ENCODE data around the gene ZDHHC14.

The ZDHHC14 gene

GRCh38 chr6:157468054-157468453 is 87.1 kb downstream of the ZDHHC14 start:
- Histone ChIP-seq H3K27me3 (ENCODE audit: control insufficient read depth, insufficient read depth, low read length) (no peaks in the 10 kb centered on the region), H3K4me1 (ENCODE audit: control insufficient read depth, insufficient read depth, low read length) (no peaks in the 10 kb centered on the region), H3K4me3 (ENCODE audit: low read length) (no peak overlapping the region), H3K36me3 (ENCODE audit: control insufficient read depth, insufficient read depth, low read length) (no peaks in the 10 kb centered on the region), H3K9ac (ENCODE audit: low read length) (no peak overlapping the region), H3K27ac (ENCODE audit: low read depth, low read length) (no peak overlapping the region)

- no peak overlapping the region for H3K27ac ChIP-seq (ENCODE audit: low read depth, low read length)
- no peaks in the 10 kb centered on the region for H3K36me3 ChIP-seq (ENCODE audit: control insufficient read depth, insufficient read depth, low read length)
These were observed 87.6 kb downstream of the ZDHHC14 start for GRCh38 chr6:157468574-157468973.

GRCh38 chr6:157469378-157469777 is 88.4 kb downstream of the ZDHHC14 start:
- Histone ChIP-seq H3K36me3 (ENCODE audit: control insufficient read depth, insufficient read depth, low read length) (no peaks in the 10 kb centered on the region), H3K27ac (ENCODE audit: low read depth, low read length) (no peak overlapping the region), H3K4me3 (ENCODE audit: low read length) (no peak overlapping the region), H3K4me1 (ENCODE audit: control insufficient read depth, insufficient read depth, low read length) (no peaks in the 10 kb centered on the region), H3K27me3 (ENCODE audit: control insufficient read depth, insufficient read depth, low read length) (no peaks in the 10 kb centered on the region), H3K9ac (ENCODE audit: low read length) (no peak overlapping the region)

More at GRCh38 chr6:157468574-157468973, 87.6 kb downstream of the ZDHHC14 start:
- Histone ChIP-seq H3K4me1 (ENCODE audit: control insufficient read depth, insufficient read depth, low read length) (no peaks in the 10 kb centered on the region), H3K4me3 (ENCODE audit: low read length) (no peak overlapping the region), H3K9ac (ENCODE audit: low read length) (no peak overlapping the region), H3K27me3 (ENCODE audit: control insufficient read depth, insufficient read depth, low read length) (no peaks in the 10 kb centered on the region)

- Histone ChIP-seq H3K9ac (ENCODE audit: low read length) (no peak overlapping the region), H3K4me3 (ENCODE audit: low read length) (no peak overlapping the region), H3K4me1 (ENCODE audit: control insufficient read depth, insufficient read depth, low read length) (no peaks in the 10 kb centered on the region), H3K27me3 (ENCODE audit: control insufficient read depth, insufficient read depth, low read length) (no peaks in the 10 kb centered on the region), H3K36me3 (ENCODE audit: control insufficient read depth, insufficient read depth, low read length) (no peaks in the 10 kb centered on the region), H3K27ac (ENCODE audit: low read depth, low read length) (no peak overlapping the region)
These were observed 90.2 kb downstream of the ZDHHC14 start for GRCh38 chr6:157471077-157471686.

GRCh38 chr6:157471895-157472686 is 91.1 kb downstream of the ZDHHC14 start:
- Histone ChIP-seq H3K4me1 (ENCODE audit: control insufficient read depth, insufficient read depth, low read length) (no peaks in the 10 kb centered on the region), H3K4me3 (ENCODE audit: low read length) (no peak overlapping the region), H3K9ac (ENCODE audit: low read length) (no peak overlapping the region), H3K36me3 (ENCODE audit: control insufficient read depth, insufficient read depth, low read length) (no peaks in the 10 kb centered on the region), H3K27me3 (ENCODE audit: control insufficient read depth, insufficient read depth, low read length) (no peaks in the 10 kb centered on the region), H3K27ac (ENCODE audit: low read depth, low read length) (no peak overlapping the region)

GRCh38 chr6:157476797-157477196 is 95.8 kb downstream of the ZDHHC14 start:
- Histone ChIP-seq H3K27me3 (ENCODE audit: control insufficient read depth, insufficient read depth, low read length) (no peaks in the 10 kb centered on the region), H3K4me1 (ENCODE audit: control insufficient read depth, insufficient read depth, low read length) (no peaks in the 10 kb centered on the region), H3K36me3 (ENCODE audit: control insufficient read depth, insufficient read depth, low read length) (no peaks in the 10 kb centered on the region), H3K27ac (ENCODE audit: low read depth, low read length) (no peak overlapping the region), H3K9ac (ENCODE audit: low read length) (no peak overlapping the region), H3K4me3 (ENCODE audit: low read length) (no peak overlapping the region)

GRCh38 chr6:157478926-157479325 is 97.9 kb downstream of the ZDHHC14 start:
- Histone ChIP-seq H3K9ac (ENCODE audit: low read length) (no peak overlapping the region), H3K36me3 (ENCODE audit: control insufficient read depth, insufficient read depth, low read length) (no peaks in the 10 kb centered on the region)

GRCh38 chr6:157479464-157480303 is 98.7 kb downstream of the ZDHHC14 start:
- H3K4me1 ChIP-seq (ENCODE audit: control insufficient read depth, insufficient read depth, low read length): no peaks in the 10 kb centered on the region
- H3K9ac ChIP-seq (ENCODE audit: low read length): no peak overlapping the region
- H3K27ac ChIP-seq (ENCODE audit: low read depth, low read length): no peak overlapping the region
- no peak overlapping the region for H3K4me3 ChIP-seq (ENCODE audit: low read length)
- H3K36me3 ChIP-seq (ENCODE audit: control insufficient read depth, insufficient read depth, low read length): no peaks in the 10 kb centered on the region
- H3K27me3 ChIP-seq (ENCODE audit: control insufficient read depth, insufficient read depth, low read length): no peaks in the 10 kb centered on the region

More at GRCh38 chr6:157478926-157479325, 97.9 kb downstream of the ZDHHC14 start:
- Histone ChIP-seq H3K4me1 (ENCODE audit: control insufficient read depth, insufficient read depth, low read length) (no peaks in the 10 kb centered on the region), H3K27me3 (ENCODE audit: control insufficient read depth, insufficient read depth, low read length) (no peaks in the 10 kb centered on the region), H3K27ac (ENCODE audit: low read depth, low read length) (no peak overlapping the region), H3K4me3 (ENCODE audit: low read length) (no peak overlapping the region)

- Histone ChIP-seq H3K4me3 (ENCODE audit: low read length) (no peak overlapping the region), H3K9ac (ENCODE audit: low read length) (no peak overlapping the region), H3K4me1 (ENCODE audit: control insufficient read depth, insufficient read depth, low read length) (no peaks in the 10 kb centered on the region), H3K27me3 (ENCODE audit: control insufficient read depth, insufficient read depth, low read length) (no peaks in the 10 kb centered on the region), H3K27ac (ENCODE audit: low read depth, low read length) (no peak overlapping the region), H3K36me3 (ENCODE audit: control insufficient read depth, insufficient read depth, low read length) (no peaks in the 10 kb centered on the region)
These were observed 100.3 kb downstream of the ZDHHC14 start for GRCh38 chr6:157481189-157481864.

- no peak overlapping the region for H3K4me3 ChIP-seq (ENCODE audit: low read length)
- no peaks in the 10 kb centered on the region for H3K36me3 ChIP-seq (ENCODE audit: control insufficient read depth, insufficient read depth, low read length)
- H3K27ac ChIP-seq (ENCODE audit: low read depth, low read length): no peak overlapping the region
- H3K9ac ChIP-seq (ENCODE audit: low read length): no peak overlapping the region
- no peaks in the 10 kb centered on the region for H3K27me3 ChIP-seq (ENCODE audit: control insufficient read depth, insufficient read depth, low read length)
- H3K4me1 ChIP-seq (ENCODE audit: control insufficient read depth, insufficient read depth, low read length): no peaks in the 10 kb centered on the region
These were observed 100.9 kb downstream of the ZDHHC14 start for GRCh38 chr6:157481865-157482249.

GRCh38 chr6:157483770-157484169 is 102.8 kb downstream of the ZDHHC14 start:
- no peak overlapping the region for H3K9ac ChIP-seq (ENCODE audit: low read length)
- H3K27ac ChIP-seq (ENCODE audit: low read depth, low read length): no peak overlapping the region
- H3K4me3 ChIP-seq (ENCODE audit: low read length): no peak overlapping the region
- no peaks in the 10 kb centered on the region for H3K27me3 ChIP-seq (ENCODE audit: control insufficient read depth, insufficient read depth, low read length)
- H3K4me1 ChIP-seq (ENCODE audit: control insufficient read depth, insufficient read depth, low read length): no peaks in the 10 kb centered on the region
- no peaks in the 10 kb centered on the region for H3K36me3 ChIP-seq (ENCODE audit: control insufficient read depth, insufficient read depth, low read length)

- H3K4me3 ChIP-seq (ENCODE audit: low read length): no peak overlapping the region
- no peak overlapping the region for H3K9ac ChIP-seq (ENCODE audit: low read length)
- no peaks in the 10 kb centered on the region for H3K36me3 ChIP-seq (ENCODE audit: control insufficient read depth, insufficient read depth, low read length)
- H3K27ac ChIP-seq (ENCODE audit: low read depth, low read length): no peak overlapping the region
- H3K4me1 ChIP-seq (ENCODE audit: control insufficient read depth, insufficient read depth, low read length): no peaks in the 10 kb centered on the region
- no peaks in the 10 kb centered on the region for H3K27me3 ChIP-seq (ENCODE audit: control insufficient read depth, insufficient read depth, low read length)
These were observed 103.2 kb downstream of the ZDHHC14 start for GRCh38 chr6:157484181-157484580.
